NCI-H2107 (cell line): ENCODE results near the gene MSANTD4.
"Not testable (repeated sequence)": the region's sequence is repeated elsewhere in the genome, so short reads cannot be mapped to it uniquely, and the experiment has no call there.

ENCODE experiments used
- DNase-seq: peaks from one replicate; lab custom pipeline; 2025; lab: John Stamatoyannopoulos, UW

MSANTD4 gene

DNA sequence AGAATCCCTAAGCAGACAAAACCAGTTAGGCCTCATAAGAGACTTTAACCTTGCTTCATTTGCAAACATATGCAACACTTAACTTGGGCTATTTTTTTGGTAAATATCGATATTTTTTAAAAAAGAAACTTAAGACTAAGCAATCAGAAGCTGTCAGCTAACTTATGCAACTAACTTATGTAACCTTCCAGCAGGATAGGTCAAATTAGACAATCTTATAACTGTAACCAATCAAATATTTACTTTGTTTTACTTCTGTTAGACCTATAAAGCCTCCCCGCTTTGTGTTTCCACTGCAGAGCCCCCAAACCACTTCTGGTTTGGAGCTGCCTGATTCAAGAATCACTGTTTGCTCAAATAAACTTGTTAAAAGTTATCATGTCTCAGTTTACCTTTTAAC lies 8.0 kb downstream of the MSANTD4 start:
- no peak for DNase-seq

- DNase-seq, result no peak
Measured at GRCh38 chr11:106012744-106013143, 9.3 kb downstream of the MSANTD4 start.

GRCh38 chr11:106011481-106011880 lies 10.6 kb downstream of the MSANTD4 start:
- no peak for DNase-seq

DNA sequence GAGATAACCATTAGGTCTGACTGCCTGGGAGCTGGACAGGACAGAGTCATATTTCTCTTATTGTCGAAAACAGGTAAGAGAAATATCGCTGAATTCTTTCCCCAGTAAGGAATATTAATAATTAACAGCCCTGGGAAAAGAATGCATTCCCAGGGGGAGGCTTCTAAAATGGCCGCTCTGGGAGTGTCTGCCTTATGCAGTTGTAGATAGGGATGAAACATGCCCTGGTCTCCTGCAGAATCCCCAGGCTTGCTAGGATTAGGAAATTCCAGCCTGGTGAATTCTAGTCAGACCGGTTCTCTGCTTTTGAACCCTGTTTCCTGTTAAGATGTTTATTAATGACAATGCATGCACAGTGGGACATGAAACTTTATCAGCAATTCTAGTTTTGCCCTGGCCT lies 18.9 kb downstream of the MSANTD4 start:
- not testable (repeated sequence) for DNase-seq

DNA sequence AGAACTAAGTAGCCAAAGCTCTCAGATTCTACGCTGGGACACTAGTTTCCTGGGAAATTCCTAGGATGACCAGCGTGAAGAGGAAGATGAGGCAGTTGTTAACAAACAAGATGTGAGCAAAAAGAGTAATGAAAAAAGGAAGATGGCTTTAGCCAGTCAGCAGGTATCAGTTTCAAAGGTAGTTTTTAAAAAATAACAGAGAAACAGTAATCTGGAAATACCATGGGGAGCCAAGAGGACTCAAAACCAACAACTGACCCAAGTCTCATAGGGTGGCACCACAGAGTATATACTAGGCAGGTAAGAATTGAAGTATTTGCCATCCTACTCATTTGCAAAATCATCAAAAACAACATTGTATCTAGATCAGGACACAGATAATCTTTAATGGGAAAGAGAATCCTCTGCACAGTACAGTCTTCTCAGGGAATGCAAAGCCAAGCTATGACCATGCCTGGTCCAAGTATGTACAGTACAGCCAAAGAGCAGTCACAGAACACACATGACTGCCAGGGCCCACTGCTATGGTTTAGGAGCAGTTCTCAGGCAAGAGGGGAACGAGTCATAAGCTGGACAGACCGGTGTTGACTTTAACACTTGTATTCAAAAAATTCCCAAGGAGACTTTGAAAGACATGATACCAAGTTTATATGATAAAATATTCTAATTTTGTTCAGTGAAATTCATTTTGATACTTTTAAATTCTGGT lies 20.6 kb downstream of the MSANTD4 start:
- DNase-seq, result no peak

GRCh38 chr11:105991888-105992287 lies 30.2 kb downstream of the MSANTD4 start:
- DNase-seq, result no peak

GRCh38 chr11:105989124-105989523 lies 32.9 kb downstream of the MSANTD4 start:
- no peak for DNase-seq

DNA sequence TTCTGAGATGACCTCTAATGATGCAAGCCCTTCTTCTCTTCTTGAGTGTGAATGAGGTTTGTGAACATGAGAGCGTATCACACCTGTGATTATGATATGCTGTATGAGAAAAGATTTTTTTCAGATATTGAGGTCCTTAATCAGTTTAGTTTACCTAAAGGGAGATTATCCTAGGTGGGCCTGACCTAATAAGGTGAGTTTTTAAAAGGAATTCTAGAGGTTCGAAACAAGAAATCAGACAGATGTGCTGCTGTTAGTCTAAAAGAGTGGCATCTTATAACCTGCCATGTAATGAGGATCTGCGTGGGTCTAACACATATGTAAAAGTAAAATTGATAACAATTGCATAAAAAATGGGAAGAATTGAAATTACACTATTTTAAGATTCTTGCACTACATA lies 33.8 kb downstream of the MSANTD4 start:
- no peak for DNase-seq

GRCh38 chr11:105986554-105986953 lies 35.5 kb downstream of the MSANTD4 start:
- DNase-seq, result no peak

GRCh38 chr11:105979997-105980703 lies 41.9 kb downstream of the MSANTD4 start:
- no peak for DNase-seq

DNA sequence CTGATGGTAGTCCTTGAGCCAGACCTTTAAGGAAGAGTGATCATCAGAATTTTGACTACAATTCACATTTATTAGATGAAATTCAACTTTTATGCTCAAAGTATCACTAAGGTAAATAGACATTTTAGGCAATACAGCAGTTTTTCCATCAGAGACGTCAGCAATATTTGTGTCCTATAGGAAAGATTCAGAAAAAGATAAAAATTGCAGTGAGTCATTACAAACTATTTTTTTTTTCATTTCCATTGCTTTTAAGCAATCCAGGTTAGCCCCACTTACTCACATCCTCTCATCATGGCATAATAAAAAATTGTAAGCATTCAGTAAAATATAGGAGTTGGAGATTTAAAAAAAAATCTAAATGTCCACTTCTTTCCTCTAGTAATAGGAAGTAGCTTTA lies 46.9 kb downstream of the MSANTD4 start:
- DNase-seq, result no peak

DNA sequence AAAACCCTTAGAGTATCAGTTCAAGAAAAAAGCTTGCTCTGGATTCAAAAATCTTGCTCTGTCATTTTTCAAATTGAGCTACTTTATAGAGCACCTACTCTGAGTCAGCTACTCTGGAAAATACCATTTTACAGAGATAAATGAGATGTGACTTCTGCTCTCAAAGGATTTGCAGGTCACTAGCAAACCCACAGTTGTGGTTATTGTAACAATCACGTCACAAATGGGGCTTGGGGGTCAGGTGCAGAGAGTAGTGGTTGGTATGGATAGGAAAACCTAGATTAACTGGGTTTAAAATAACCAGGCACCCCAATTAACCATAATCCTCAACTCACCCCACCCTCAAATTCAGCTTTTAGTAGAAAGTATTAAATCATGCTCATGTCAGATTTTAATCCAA lies 52.3 kb downstream of the MSANTD4 start:
- DNase-seq, result no peak

- no peak for DNase-seq
Measured at GRCh38 chr11:105968021-105968697, 53.9 kb downstream of the MSANTD4 start.

GRCh38 chr11:105960252-105961245 lies 61.5 kb downstream of the MSANTD4 start:
- no peak for DNase-seq
